GM23338 (cell line): Measurements from ENCODE around the gene PBX3. TPM values are rescaled to one million over a fixed set of nuclear protein-coding genes. Genes with fewer than 3 reads are reported as not detected.
A peak's percentile ranks its signal among the peaks of the same experiment; 100 is the strongest.

Experiments
- ATAC-seq: fragments of 200-7000 bp; cut with Tn5 transposase; 3 replicates; pipeline ENCODE4 v1.9.1; 2020
- DNase-seq: peaks from one replicate; pipeline ENCODE4 v3.0.0-alpha.2; 2015; ENCODE audit warnings: low spot score
- H2AFZ ChIP-seq: fragments of 200-600 bp; sonication (generic); 2 replicates; pipeline ENCODE4 v1.8.0; 2016; ENCODE audit warnings: antibody characterized with exemption, mild to moderate bottlenecking, moderate library complexity
- H3F3A ChIP-seq: fragments of 200-600 bp; sonication (generic); replicated peaks from 2 replicates; pipeline ENCODE4 v1.8.0; 2017; ENCODE audit warnings: antibody characterized with exemption, mixed run types, low read depth
- H3K27ac ChIP-seq: fragments of 200-600 bp; sonication (generic); 2 replicates; pipeline ENCODE4 v1.6.1; 2016; ENCODE audit warnings: low read depth
- H3K27me3 ChIP-seq: fragments of 200-600 bp; sonication (generic); 2 replicates; pipeline ENCODE4 v1.8.0; 2016; ENCODE audit warnings: mild to moderate bottlenecking, mixed run types, moderate library complexity; ENCODE audit not compliant: insufficient read depth
- H3K36me3 ChIP-seq: fragments of 200-600 bp; sonication (generic); 2 replicates; pipeline ENCODE4 v1.8.0; 2016; ENCODE audit warnings: mild to moderate bottlenecking; ENCODE audit not compliant: insufficient read depth
- H3K4me1 ChIP-seq: fragments of 200-600 bp; sonication (generic); 2 replicates; pipeline ENCODE4 v1.8.0; 2016; ENCODE audit warnings: mild to moderate bottlenecking, moderate library complexity; ENCODE audit not compliant: insufficient read depth
- H3K4me2 ChIP-seq: fragments of 200-600 bp; sonication (generic); 2 replicates; pipeline ENCODE4 v1.7.1; 2017; ENCODE audit warnings: mixed run types
- H3K4me3 ChIP-seq: fragments of 200-600 bp; sonication (generic); 2 replicates; pipeline ENCODE4 v1.6.1; 2016; ENCODE audit warnings: mixed run types
- H3K79me2 ChIP-seq: fragments of 200-600 bp; sonication (generic); replicated peaks from 2 replicates; pipeline ENCODE4 v1.8.0; 2017; ENCODE audit warnings: mild to moderate bottlenecking; ENCODE audit not compliant: insufficient read depth
- H3K9me2 ChIP-seq: fragments of 200-600 bp; sonication (generic); 2 replicates; pipeline ENCODE4 v1.8.0; 2017; ENCODE audit not compliant: insufficient read depth
- H4K20me1 ChIP-seq: fragments of 200-600 bp; sonication (generic); replicated peaks from 2 replicates; pipeline ENCODE4 v1.8.0; 2017; ENCODE audit warnings: mild to moderate bottlenecking; ENCODE audit not compliant: insufficient read depth
- H3K27ac Mint-ChIP-seq: 2 replicates; pipeline ENCODE4 v1.8.0; 2020; ENCODE audit warnings: inconsistent platforms, mild to moderate bottlenecking, moderate library complexity, mixed read lengths
- H3K27me3 Mint-ChIP-seq: 3 replicates; pipeline ENCODE4 v1.8.0; 2022; ENCODE audit warnings: low read depth, mild to moderate bottlenecking, moderate library complexity, mixed read lengths, inconsistent platforms; ENCODE audit not compliant: insufficient read depth, poor library complexity
- H3K36me3 Mint-ChIP-seq: 3 replicates; pipeline ENCODE4 v1.8.0; 2021; ENCODE audit warnings: low read depth, mild to moderate bottlenecking, inconsistent platforms, moderate library complexity, mixed read lengths
- H3K4me1 Mint-ChIP-seq: 3 replicates; pipeline ENCODE4 v1.8.0; 2020; ENCODE audit warnings: mild to moderate bottlenecking, inconsistent platforms, mixed read lengths
- H3K4me3 Mint-ChIP-seq: 3 replicates; pipeline ENCODE4 v1.8.0; 2021; ENCODE audit warnings: moderate library complexity, mild to moderate bottlenecking, inconsistent platforms, mixed read lengths
- H3K9me3 Mint-ChIP-seq: 3 replicates; pipeline ENCODE4 v1.8.0; 2020; ENCODE audit warnings: moderate library complexity, mild to moderate bottlenecking, inconsistent platforms, mixed read lengths
- CREB1 ChIP-seq: fragments of 250-450 bp; sonication (Bioruptor Pico); IDR thresholded peaks from 2 replicates; pipeline ENCODE4 v1.5.0; 2020; ENCODE audit warnings: low read depth, mild to moderate bottlenecking, moderate library complexity
- EZH2phosphoT487 ChIP-seq: fragments of 200-600 bp; sonication (generic); IDR thresholded peaks from one replicate; pipeline ENCODE4 v1.8.1; 2018; ENCODE audit warnings: antibody characterized with exemption; ENCODE audit not compliant: unreplicated experiment
- POLR2AphosphoS5 ChIP-seq: IDR thresholded peaks from 2 replicates; pipeline ENCODE4 v1.6.1; 2016; ENCODE audit warnings: antibody characterized with exemption, low read depth
- STAT1 ChIP-seq: IDR thresholded peaks from one replicate; pipeline ENCODE4 v1.6.1; 2016; ENCODE audit warnings: antibody characterized with exemption; ENCODE audit not compliant: unreplicated experiment
- ZNF114 ChIP-seq: fragments of 250-450 bp; sonication (Bioruptor Pico); IDR thresholded peaks from 2 replicates; pipeline ENCODE4 v1.5.0; 2020; ENCODE audit warnings: mild to moderate bottlenecking, moderate library complexity
- ZNF462 ChIP-seq: fragments of 250-450 bp; sonication (Bioruptor Pico); IDR thresholded peaks from 2 replicates; pipeline ENCODE4 v1.5.0; 2020; ENCODE audit warnings: mild to moderate bottlenecking, moderate library complexity
- polyA plus RNA-seq: library from polyadenylated mRNA; unstranded; fragments of >200 nt; fragmentation: Nextera tagmentation; extraction: Ambion mirVana; gene quantifications from 2 replicates; pipeline ENCODE4 v1.2.1, GENCODE V29; 2016
- total RNA-seq: library from RNA; depleted of rRNA; stranded (reverse); fragments of >200 nt; shearing (Covaris generic); gene quantifications from 2 replicates; pipeline ENCODE4 v1.2.3, GENCODE V29; 2014

The PBX3 gene
- total and polyA plus RNA-seq, 2 experiments from 2014 or later, result 28.9 to 50.5 TPM

DNA sequence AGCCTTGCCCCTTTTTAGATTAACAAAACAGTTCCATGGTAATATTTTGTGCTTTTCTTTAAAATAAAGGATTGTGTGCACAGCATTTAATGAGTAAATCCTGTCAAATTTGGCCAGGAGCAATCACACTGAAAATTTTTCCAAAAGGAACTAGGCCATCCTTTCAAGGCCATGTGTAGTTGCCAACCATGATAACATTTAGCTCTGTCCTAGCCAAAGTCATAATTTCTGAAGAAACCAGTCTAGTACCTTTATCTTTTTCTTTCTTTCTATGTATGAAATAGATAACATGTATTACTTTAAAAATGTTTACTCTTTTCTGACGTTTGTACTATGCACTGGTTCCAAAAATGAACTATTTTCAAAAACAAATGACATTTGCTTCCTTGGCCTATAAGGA is 143.7 kb downstream of the PBX3 start:
- H3K79me2 ChIP-seq, result peaks cover 82% of the 10 kb centered on the region
- no peak overlapping the region for H3K27ac ChIP-seq
- peaks cover 5% of the 10 kb centered on the region; the same call in 1 of the 2 replicates for H4K20me1 ChIP-seq
- Mint-ChIP-seq H3K27ac (no peak overlapping the region), H3K36me3 (no peaks in the 10 kb centered on the region), H3K27me3 (peaks cover 9% of the 10 kb centered on the region), H3K4me1 (peaks cover 78% of the 10 kb centered on the region), H3K4me3 (peak overlapping the region; percentile 34; the same call in 1 of the 3 replicates), H3K9me3 (no peaks in the 10 kb centered on the region)
- no peaks in the 10 kb centered on the region for H3K36me3 ChIP-seq
- H3K4me2 ChIP-seq, result peak overlapping the region; percentile 78; the same call in 1 of the 2 replicates
- H3K9me2 ChIP-seq, result no peaks in the 10 kb centered on the region
- DNase-seq (no peak), ATAC-seq (no peak)
- H2AFZ ChIP-seq, result no peak overlapping the region
- H3K27me3 ChIP-seq, result peaks cover 17% of the 10 kb centered on the region; the same call in 1 of the 2 replicates
- H3K4me1 ChIP-seq, result peaks cover 79% of the 10 kb centered on the region
- H3F3A ChIP-seq, result no peaks in the 10 kb centered on the region
- H3K4me3 ChIP-seq, result no peak overlapping the region
- TF ChIP-seq ZNF114 (CRISPR knock-in tag), result no peak

DNA sequence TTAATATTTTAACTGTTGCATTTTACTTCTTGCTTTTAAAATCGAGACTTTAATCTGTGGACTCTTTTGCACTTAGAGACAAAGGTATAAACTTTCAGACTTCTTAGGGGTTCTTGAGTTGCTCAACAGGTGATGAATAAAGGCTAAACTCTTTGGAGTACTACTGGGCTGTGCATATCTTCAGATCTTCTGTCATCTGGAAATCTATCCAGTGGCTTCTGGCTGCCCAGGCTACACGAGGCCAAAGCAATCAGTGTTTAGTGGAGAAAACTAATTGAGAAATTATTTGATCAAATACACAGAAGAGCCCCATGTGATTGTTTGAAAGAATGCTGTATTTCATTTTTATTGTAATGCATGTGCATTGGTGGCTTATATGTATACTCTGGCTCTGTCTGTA is 146.1 kb downstream of the PBX3 start:
- Histone ChIP-seq H3K79me2 (peaks cover 84% of the 10 kb centered on the region), H3K4me3 (no peak overlapping the region), H3K4me1 (peaks cover 73% of the 10 kb centered on the region), H3K36me3 (no peaks in the 10 kb centered on the region), H3K27ac (no peak overlapping the region), H3K27me3 (peaks cover 17% of the 10 kb centered on the region; the same call in 1 of the 2 replicates), H4K20me1 (peaks cover 5% of the 10 kb centered on the region; the same call in 1 of the 2 replicates), H3F3A (no peaks in the 10 kb centered on the region), H3K9me2 (no peaks in the 10 kb centered on the region), H3K4me2 (no peak overlapping the region), H2AFZ (no peak overlapping the region)
- Mint-ChIP-seq H3K27ac (peak overlapping the region; percentile 68; the same call in 1 of the 2 replicates), H3K4me3 (no peak overlapping the region), H3K27me3 (peaks cover 9% of the 10 kb centered on the region), H3K9me3 (no peaks in the 10 kb centered on the region), H3K36me3 (no peaks in the 10 kb centered on the region), H3K4me1 (peaks cover 72% of the 10 kb centered on the region)
- DNase-seq (no peak), ATAC-seq (no peak)
- TF ChIP-seq EZH2phosphoT487 (no peak), ZNF462 (CRISPR knock-in tag) (no peak), ZNF114 (CRISPR knock-in tag) (no peak), CREB1 (CRISPR knock-in tag) (no peak), STAT1 (no peak), POLR2AphosphoS5 (no peak)
